ENCODE measurements around the gene BHLHE40.

The BHLHE40 gene

DNA sequence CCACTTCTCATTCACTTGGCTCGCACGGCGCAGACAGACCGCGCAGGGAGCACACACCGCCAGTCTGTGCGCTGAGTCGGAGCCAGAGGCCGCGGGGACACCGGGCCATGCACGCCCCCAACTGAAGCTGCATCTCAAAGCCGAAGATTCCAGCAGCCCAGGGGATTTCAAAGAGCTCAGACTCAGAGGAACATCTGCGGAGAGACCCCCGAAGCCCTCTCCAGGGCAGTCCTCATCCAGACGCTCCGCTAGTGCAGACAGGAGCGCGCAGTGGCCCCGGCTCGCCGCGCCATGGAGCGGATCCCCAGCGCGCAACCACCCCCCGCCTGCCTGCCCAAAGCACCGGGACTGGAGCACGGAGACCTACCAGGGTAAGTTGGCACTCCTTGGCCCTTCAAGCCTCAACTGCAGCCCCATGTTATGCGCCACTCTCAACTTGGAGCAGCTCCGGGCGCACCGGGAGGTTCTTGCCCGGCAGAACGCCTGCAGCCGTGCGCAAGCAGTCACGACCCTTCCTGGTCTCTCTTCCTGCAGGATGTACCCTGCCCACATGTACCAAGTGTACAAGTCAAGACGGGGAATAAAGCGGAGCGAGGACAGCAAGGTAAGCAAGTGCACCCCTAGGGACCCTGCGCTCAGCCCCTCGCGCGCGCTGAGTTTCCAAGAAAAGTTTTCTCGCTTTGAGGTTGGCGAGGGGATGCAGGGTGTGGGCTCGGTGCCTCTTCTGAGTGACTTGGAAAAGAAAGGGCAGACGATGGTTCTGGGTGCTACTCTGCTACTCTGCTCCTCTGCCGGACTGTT, at the start of gene BHLHE40:
Gene BHLHE40, plus strand, starts transcription at position 10 of the 801 bp plus-strand sequence. Its CDS starts 282 bp downstream, at position 292.
- no peak for DNase-seq
- in situ Hi-C loops (cut with HindIII; ENCODE audit: low pct_ligation_motif_present, low pct_unique_long_range_greater_than_20kb, low sequenced_read_pairs): no loop called here

DNA sequence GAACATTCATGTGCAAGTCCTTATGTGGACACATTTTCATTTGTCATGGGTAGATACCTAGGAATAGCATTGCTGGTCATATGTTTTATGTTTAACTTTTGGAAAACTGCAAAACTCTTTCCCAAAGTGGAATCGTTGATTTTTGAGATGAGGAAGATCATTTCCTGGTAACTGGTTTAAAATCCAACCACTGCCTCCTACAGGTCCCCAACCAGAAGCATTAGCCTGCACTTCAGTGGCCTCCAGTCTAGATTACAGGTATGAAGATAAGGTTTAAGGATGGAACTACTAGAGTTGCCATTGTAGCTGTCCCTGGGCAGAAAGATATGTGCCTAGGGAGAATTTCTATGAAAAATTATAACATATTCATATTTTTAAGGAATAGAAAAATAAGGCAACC, 48.7 kb upstream of the BHLHE40 start:
- no peak for DNase-seq
- in situ Hi-C loops (cut with HindIII; ENCODE audit: low pct_ligation_motif_present, low pct_unique_long_range_greater_than_20kb, low sequenced_read_pairs): no loop called here

DNA sequence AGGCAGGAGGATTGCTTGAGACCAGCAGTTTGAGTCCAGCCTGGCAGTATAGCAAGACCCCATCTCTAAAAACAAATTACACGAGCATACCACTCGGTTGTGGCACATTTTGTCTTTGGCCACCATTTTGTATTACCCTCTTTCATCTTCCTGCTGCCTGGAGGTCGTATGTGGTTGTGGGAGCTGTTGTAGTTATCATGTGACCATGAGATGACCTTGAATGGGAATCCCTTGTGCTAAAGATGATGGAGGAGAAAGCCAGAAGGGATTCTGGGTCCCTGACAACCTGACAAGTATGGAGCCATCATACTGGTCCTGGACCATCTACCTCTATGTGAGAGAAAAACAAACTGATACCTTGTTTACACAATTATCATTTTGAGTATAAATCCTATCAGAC, 45.2 kb upstream of the BHLHE40 start:
- DNase-seq: no peak
- in situ Hi-C loops (cut with HindIII; ENCODE audit: low pct_ligation_motif_present, low pct_unique_long_range_greater_than_20kb, low sequenced_read_pairs): no loop called here

DNA sequence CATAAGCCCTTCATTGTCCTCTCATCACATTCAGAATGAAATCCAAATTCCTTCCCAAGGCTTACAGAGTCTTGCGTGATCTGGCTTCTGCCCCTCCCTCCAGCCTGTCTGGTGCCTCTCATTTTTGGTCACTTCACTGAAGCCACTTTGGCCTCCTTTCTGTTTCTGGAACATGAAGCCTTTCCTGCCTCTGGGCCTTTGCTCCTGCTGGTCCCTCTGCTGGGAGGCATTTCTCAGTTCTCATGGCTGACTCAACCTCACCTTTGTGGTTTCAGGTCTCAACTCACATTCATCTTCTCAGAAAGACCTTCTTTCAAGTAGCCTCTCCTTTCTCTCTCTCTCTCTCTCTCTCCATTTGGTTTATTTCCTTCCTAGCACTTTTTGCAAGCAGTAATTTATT, 43.9 kb upstream of the BHLHE40 start:
- no peak for DNase-seq
- in situ Hi-C loops (cut with HindIII; ENCODE audit: low pct_ligation_motif_present, low pct_unique_long_range_greater_than_20kb, low sequenced_read_pairs): no loop called here

DNA sequence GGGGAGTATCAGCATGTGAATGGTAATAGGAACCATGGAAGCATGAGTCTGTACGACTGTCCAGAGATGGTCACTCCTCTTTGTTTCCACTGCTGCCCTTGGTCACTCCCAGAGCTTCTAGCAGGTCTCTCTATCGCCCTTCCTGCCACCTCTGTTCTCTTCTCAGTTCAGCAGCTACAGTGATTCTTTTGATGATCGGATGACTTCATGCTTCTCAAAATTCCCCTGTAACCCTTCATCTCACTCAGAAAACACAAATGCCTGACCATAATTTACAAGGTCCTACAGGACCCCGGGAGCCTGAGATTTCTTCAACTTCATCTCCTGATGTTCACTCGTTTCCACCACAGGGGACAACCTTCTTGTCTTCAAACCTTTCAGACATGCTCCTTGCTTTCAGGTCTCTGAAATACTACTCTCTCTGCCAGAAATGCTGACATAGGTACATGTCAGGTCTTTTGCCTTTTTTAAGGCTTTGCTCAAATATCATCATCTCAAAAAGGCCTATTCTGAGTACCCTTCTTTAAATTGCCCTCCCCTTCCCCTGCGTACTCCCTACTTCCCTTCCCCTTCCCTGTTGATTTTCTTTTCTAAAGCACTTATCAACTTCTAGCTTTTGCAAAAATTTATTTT, 42.1 kb upstream of the BHLHE40 start:
- DNase-seq: no peak
- in situ Hi-C loops (cut with HindIII; ENCODE audit: low pct_ligation_motif_present, low pct_unique_long_range_greater_than_20kb, low sequenced_read_pairs): no loop called here

DNA sequence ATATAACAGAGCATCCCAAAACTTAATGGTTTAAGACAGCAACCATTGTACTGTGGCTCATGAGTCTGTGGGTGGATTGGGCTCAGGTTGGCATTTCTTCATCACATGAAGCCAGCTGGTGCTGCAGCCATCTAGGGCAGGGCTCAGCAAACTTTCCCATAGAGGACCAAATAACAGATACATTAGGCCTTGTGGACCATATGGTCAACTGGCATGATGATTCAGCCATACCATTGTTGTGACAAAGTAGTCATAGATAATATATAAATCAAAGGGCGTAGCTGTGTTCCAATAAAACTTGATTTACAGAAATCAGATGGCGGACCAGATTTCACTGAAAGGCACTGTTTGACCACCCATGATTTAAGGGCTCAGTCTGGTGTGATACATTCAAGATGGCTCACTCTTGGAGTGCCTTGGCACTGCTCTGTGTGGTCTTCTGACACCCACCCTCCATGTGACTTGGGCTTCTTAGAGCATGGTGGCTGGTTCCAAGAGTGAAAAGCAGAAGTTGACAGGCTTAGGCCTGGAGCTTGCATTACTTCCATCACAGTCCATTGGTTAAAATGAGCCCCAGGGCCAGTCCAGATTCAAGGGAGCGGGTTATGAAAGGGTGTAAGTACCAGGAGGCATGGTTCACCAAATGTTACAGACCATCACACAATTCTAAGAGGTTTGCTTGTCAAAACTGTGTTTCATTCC, 40.8 kb upstream of the BHLHE40 start:
- in situ Hi-C loops (cut with HindIII; ENCODE audit: low pct_ligation_motif_present, low pct_unique_long_range_greater_than_20kb, low sequenced_read_pairs): no loop called here
- DNase-seq: no peak

DNA sequence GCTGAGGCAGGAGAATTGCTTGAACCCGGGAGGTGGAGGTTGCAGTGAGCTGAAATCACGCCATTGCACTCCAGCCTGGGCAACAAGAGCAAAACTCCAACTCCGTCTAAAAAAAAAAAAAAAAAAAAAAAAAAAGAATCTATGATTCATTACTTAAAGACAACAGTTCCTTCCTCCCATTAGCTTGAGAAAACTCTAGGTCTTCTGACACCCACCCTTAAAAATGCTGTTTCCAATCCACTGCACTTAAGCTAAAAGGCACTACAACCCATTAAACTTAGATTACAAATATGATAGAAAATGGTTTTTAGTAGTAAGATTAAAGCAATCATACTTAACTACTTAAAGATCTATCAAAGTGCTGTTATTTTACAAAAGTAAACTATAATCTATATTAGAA, 40.0 kb upstream of the BHLHE40 start:
- in situ Hi-C loops (cut with HindIII; ENCODE audit: low pct_ligation_motif_present, low pct_unique_long_range_greater_than_20kb, low sequenced_read_pairs): no loop called here
- no peak for DNase-seq

DNA sequence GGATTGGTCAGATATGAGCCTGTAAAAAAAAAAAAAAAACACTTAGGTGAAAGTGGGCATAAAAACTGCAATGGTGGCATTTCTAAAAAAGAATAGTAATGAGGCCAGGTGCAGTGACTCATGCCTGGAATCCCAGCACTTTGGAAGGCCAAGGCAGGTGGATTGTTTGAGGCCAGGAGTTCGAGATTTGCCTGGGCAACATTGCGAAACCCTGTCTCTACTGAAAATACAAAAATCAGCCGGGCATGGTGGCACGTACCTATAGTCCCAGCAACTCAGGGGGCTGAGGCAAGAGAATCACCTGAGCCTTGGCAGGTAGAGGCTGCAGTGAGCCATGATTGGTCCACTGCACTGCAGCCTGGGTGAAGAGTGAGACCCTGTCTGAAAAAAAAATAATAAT, 38.3 kb upstream of the BHLHE40 start:
- in situ Hi-C loops (cut with HindIII; ENCODE audit: low pct_ligation_motif_present, low pct_unique_long_range_greater_than_20kb, low sequenced_read_pairs): no loop called here

DNA sequence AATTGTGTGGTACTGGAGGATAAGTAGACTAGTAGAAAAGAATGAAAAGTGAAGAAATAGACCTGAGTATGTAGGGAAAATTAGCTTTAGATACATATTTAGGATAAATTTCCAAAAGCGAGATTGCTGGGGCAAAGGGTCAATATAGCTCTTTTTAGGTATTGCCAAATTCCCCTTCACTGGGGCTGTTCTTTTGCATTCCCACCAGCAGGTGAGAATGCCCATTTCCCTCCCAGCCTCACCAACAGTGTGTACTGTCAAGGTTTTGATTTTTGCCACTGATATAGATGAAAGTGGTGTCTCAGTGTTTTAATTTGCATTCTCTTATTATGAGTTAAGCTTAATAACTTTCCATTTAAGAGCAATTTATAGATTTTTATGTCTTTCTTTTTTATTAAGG, 35.7 kb upstream of the BHLHE40 start:
- DNase-seq: peak; percentile 7
- in situ Hi-C loops (cut with HindIII; ENCODE audit: low pct_ligation_motif_present, low pct_unique_long_range_greater_than_20kb, low sequenced_read_pairs): no loop called here

More for the DNA sequence above, 38.3 kb upstream of the BHLHE40 start:
- no peak for DNase-seq

DNA sequence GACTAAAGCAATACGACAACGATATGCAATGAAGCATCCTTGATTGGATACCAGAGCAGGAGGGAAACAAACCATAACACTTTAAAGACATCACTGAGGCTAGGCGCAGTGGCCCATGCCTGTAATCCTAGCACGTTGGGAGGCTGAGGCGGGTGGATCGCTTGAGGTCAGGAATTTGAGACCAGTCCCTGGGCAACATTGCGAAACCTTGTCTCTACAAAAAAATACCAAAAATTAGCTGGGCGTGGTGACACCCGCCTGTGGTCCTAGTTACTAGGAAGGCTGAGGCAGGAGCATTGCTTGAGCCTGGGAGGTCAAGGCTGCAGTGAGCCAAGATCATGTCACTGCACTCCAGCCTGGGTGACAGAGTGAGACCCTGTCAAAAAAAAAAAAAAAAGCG, 33.9 kb upstream of the BHLHE40 start:
- no peak for DNase-seq
- in situ Hi-C loops (cut with HindIII; ENCODE audit: low pct_ligation_motif_present, low pct_unique_long_range_greater_than_20kb, low sequenced_read_pairs): no loop called here

DNA sequence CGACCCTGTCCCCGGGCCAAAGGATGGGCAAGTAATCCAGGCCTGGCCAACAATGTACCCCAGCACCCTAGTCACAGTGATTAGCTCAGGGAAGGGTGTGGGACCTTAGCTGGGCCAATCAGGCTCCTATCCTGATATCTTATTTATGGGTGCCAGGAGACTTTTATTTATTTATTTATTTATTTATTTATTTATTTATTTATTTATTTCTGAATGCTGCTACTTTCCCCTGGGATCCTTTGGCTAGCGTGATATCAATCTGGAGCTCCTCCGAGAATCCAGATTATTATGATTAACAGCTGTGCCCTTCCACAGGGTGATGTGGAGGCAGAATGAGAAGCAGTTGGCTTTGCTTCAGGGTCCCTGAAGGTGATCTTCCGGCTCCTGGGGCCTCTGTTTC, 32.2 kb upstream of the BHLHE40 start:
- in situ Hi-C loops (cut with HindIII; ENCODE audit: low pct_ligation_motif_present, low pct_unique_long_range_greater_than_20kb, low sequenced_read_pairs): no loop called here
- no peak for DNase-seq

DNA sequence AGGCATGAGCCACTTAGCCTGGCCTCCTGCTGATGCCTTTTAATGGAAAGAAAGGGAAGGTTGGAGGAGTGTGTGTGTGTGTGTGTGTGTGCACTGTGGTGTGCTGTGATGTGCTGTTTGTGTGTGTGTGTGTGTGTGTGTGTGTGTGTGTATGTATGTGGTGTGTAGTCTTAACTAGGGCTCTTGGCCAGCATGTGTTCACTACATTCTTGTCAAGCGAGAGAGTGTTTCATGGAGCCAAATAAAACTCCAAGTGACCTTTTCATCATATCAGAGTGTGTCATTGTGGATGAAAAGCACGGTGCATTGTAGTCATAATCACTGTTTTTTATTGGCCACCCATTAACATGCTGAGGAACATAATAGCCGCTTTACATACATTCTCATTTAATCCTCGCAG, 30.8 kb upstream of the BHLHE40 start:
- in situ Hi-C loops (cut with HindIII; ENCODE audit: low pct_ligation_motif_present, low pct_unique_long_range_greater_than_20kb, low sequenced_read_pairs): no loop called here
- DNase-seq: no peak

DNA sequence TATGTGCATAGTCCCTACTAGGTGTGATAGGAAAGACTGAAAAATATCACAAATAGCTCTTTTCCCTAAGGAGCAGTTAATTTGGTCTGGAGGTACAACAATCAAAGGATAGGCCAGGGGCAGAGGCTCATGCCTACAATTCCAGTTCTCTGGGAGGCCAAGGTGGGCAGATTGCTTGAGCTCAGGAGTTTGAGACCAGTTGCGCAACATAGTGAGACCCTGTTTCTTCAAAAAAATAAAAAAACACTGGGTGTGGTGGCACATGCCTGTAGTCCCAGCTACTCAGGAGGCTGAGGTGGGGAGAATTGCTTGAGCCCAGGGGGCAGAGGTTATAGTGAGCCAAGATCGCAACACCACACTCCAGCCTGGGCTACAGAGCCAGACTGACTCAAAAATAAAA, 30.2 kb upstream of the BHLHE40 start:
- in situ Hi-C loops (cut with HindIII; ENCODE audit: low pct_ligation_motif_present, low pct_unique_long_range_greater_than_20kb, low sequenced_read_pairs): no loop called here
- no peak for DNase-seq

DNA sequence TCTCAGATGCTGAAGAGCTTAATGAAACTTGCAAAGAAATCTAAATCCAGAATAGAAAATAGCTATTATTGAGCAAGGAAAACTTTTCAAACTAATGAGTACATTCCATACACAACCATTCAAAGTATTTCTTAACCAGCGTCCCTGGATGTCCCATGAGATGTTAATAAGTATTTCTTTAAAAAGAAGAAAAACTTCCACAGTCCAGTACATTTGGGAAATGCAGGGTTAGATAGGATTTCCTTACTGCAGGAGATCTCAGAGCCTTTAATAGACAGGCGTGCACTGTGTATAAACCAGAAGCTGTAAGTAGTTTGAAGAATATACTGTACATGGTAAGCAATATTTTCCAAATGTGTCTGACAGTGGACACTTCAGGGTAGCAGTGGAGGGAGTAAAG, 29.6 kb upstream of the BHLHE40 start:
- no peak for DNase-seq
- in situ Hi-C loops (cut with HindIII; ENCODE audit: low pct_ligation_motif_present, low pct_unique_long_range_greater_than_20kb, low sequenced_read_pairs): no loop called here

DNA sequence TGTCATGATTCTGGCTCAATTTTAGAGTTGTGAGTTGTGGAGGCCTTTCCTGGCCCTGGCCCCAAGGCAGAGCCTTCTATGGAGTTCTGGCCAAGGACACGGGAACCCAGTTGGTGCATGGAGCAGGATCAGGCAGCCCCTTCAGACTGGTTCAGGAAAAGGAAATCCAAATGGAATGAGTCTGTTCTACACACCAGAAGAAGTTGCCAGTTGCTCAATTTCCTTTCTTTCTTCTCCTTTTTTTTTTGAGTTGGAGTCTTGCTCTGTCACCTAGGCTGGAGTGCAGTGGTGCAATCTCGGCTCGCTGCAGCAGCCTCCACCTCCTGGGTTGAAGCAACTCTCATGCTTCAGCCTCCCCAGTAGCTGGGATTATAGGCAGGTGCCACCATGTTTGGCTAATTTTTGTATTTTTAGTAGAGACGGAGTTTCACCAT, 28.9 kb upstream of the BHLHE40 start:
- DNase-seq: no peak
- in situ Hi-C loops (cut with HindIII; ENCODE audit: low pct_ligation_motif_present, low pct_unique_long_range_greater_than_20kb, low sequenced_read_pairs): no loop called here

DNA sequence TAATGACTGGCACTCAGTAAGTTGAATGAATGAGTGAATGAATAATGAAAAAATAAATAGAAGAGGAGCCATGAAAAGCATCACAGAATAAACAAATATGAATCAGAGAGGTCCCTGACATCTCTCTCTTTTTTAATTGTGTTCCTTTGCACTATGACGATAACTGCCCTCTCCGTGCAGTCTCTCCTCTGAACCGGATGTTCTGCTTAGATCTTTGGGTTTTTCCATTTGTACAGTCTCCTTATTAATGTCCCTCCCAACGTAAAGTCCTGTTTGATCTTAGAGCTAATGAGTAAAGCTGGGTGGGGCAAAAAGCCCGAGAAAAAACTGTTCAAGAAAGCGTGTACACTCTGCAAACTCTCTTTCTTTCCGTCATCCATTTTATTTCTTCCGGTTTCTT, 28.3 kb upstream of the BHLHE40 start:
- DNase-seq: no peak
- in situ Hi-C loops (cut with HindIII; ENCODE audit: low pct_ligation_motif_present, low pct_unique_long_range_greater_than_20kb, low sequenced_read_pairs): no loop called here

DNA sequence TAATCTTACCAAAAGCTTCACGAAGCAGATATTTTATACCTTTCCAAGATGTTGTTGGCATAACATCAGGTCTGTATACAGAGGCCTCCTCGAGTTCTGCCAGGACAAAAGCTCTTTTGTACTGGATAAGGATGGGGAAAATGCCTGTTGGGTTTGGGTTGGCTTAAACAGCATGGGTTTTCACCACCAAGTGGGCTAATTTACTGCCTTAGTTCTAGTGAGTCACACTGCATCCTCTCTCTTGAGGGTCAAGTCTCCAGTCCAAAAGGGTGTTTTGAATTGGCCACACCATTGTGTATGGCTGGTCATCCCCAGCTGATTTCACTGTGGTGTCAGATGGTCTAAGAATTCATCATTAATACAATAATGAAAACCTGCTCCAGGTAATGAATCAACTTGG, 26.1 kb upstream of the BHLHE40 start:
- DNase-seq: no peak
- in situ Hi-C loops (cut with HindIII; ENCODE audit: low pct_ligation_motif_present, low pct_unique_long_range_greater_than_20kb, low sequenced_read_pairs): no loop called here

DNA sequence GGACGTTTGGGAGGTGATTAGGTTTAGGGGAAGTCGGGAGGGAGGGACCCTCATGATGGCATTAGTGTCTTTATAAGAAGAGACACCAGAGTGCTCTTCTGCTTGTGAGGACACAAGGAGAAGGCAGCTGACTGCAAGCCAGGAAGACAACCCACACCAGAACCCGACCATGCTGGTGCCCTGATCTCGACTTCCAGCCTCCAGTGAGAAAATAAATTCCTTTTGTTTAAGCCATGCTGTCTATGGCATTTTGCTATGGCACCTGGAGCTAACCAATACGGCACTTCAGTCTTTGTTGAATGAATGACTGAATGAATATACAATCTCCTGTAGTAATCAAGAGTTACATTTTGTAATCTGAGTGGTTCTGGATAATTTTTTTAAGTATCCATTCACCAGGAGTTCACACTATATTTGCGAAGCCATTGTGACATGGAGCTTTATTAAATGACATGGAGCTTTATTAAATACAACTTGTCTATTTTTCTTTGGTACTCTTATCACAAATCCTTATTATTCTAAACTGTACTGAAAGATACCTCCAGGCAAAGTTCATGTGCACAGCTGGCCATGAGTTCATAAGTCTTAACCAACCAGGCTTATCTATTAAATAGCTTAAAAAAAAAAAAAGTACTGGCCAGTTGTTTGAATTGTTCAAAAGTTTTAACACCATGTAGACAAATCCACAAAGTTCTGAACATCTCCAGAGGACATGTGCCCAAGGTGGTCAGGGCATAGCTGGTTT, 24.8 kb upstream of the BHLHE40 start:
- no peak for DNase-seq
- in situ Hi-C loops (cut with HindIII; ENCODE audit: low pct_ligation_motif_present, low pct_unique_long_range_greater_than_20kb, low sequenced_read_pairs): no loop called here

DNA sequence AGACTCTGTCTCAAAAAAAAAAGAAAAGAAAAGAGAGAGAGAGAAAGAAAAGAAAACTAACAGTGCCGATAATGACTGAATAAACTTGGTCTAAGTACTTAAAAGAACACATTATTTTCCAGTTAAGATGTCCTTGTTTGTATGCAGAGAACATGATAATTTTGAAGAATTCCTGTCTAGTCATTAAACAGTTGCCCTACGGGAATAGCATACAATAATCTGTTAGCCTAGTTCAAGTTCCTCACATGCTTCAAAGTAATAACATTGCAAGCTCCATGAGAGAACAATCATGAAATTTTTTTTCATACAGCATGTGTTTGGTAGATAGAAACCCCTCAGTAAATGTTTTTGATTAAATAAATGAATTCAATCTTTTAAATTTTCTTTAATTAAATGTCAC, 23.1 kb upstream of the BHLHE40 start:
- in situ Hi-C loops (cut with HindIII; ENCODE audit: low pct_ligation_motif_present, low pct_unique_long_range_greater_than_20kb, low sequenced_read_pairs): no loop called here
- DNase-seq: no peak
